CD4-positive, alpha-beta T cell treated with Interleukin-17A for 1 hour (primary cell): Measurements from ENCODE around the gene CASP10.
"Not testable (repeated sequence)": the region's sequence is repeated elsewhere in the genome, so short reads cannot be mapped to it uniquely, and the experiment has no call there.

Experiments
- DNase-seq: peaks from one replicate; pipeline ENCODE4 v3.0.0-alpha.2; 2020

CASP10 gene

GRCh38 chr2:201154615-201155399 is 28.1 kb upstream of the CASP10 start:
- no peak for DNase-seq

GRCh38 chr2:201156036-201156435 is 26.9 kb upstream of the CASP10 start:
- no peak for DNase-seq

DNA sequence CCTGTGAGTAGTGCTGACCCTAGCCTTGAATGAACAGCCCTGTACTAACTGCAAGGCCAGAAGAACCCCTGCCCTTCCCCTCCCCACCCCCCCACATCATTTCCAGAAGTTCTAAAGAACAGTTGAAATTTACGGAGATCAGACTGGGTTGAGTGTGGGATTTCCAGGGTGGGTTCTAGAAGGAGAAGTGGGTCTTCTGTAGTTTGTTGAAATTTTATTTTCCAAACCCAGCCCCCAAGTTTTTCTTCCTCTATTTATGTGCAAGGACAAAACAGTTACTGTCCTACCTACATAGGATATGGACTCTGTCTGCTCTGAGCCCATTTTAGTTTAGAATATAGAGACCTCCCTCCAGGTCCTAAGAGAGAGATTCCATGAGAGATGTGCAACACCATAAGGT is 26.3 kb upstream of the CASP10 start:
- DNase-seq = no peak

DNA sequence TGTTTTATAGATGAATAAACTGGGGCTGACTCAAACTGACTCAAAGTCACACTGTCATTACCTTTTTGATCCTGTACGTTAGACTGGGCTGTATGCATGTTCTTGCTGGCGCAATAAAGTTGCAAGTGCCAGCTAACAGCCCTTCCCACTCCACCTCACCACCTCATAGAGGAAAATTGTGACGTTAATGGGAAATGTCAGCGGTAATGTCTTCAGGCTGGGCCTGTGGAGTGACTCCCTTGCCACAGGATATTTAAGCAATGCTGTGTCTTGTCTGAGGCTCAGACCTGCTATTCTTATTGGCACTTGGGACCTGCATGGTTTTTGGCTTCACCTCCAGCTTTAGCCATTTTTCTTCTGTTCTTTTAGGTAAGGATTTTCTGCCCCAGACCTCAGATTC is 25.2 kb upstream of the CASP10 start:
- DNase-seq = no peak

- DNase-seq = peak; percentile 77
Observed at GRCh38 chr2:201158111-201158929, 24.6 kb upstream of the CASP10 start.

DNA sequence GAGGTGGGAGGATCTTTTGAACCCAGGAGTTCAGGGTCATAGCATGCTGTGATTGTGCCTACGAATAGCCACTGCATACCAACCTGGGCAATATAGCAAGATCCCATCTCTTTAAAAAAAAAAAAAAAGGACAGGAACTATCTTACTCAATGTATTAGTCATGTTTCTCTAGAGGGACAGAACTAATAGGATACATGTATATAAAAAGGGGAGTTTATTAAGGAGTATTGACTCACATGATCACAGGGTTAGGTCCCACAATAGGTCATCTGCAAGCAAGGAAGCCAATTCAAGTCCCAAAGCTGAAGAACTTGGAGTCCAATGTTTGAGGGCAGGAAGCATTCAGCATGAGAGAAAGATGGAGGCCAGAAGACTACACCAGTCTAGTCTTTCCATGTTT is 18.8 kb upstream of the CASP10 start:
- no peak for DNase-seq

DNA sequence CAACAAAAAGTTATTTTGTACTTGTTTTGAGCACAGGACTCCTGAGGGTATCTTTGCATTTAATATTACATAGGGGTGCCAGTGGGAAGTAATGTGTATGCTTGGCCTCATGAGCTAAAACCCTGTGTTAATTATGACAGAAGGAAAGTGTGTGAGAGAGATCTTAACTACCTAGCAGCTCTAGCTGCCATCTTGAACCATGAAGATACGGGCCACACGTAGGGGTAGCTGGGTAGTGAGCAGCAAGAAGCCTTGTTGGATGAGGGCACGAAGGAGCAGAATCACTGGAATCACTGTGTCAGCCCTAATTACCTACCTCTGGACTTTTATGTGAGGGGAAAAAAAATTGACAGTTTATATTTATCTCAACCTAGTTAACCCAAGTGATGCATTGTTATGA is 15.4 kb upstream of the CASP10 start:
- DNase-seq = no peak

DNA sequence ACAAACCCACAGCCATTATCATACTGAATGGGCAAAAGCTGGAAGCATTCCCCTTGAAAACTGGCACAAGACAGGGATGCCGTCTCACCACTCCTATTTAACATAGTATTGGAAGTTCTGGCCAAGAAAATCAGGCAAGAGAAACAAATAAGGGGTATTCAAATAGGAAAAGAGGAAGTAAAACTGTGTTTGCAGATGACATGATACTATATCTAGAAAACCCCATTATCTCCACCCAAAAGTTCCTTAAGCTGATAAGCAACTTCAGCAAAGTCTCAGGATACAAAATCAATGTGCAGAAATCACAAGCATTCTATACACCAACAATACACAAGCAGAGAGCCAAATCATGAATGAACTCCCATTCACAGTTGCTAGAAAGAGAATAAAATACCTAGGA is 14.4 kb upstream of the CASP10 start:
- DNase-seq = not testable (repeated sequence)

- no peak for DNase-seq
Observed at GRCh38 chr2:201171259-201171814, 11.6 kb upstream of the CASP10 start.

DNA sequence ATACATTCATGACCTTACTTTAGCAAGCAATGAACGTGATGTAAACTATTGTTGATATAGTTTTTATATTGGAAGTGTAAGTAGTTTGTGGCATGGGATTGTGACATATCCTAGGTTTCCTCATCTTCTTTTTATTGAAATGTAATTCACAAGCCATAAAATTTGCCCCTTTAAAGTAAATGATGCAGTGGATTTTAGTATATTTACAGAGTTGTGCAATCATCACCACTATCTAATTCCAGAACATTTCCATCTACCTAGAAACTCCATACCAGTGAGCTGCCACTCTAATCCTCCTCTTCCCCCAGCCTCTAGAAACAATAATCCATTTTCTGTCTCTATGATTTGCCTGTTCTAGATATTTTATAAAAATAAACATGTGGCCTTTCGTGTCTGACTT is 10.7 kb upstream of the CASP10 start:
- DNase-seq = no peak

DNA sequence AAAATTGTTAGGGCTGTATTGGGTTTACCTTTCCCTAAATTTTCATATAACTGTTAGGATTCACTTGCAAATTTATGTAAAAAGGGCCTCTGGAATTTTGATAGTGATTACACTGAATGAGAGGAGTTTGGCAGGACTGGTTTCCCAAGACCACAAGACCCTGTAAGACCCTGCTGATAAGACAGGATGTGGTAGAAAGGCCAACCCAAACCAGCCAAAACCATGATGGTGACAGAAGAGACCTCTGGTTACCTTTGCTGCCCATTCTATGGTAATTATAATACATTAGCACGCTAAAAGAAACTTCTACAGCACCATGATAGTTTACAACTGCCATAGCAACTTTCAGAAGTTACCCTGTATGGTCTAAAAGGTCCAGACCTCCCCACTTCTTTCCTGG is 8.3 kb upstream of the CASP10 start:
- no peak for DNase-seq

GRCh38 chr2:201176081-201176481 is 6.9 kb upstream of the CASP10 start:
- DNase-seq = no peak

DNA sequence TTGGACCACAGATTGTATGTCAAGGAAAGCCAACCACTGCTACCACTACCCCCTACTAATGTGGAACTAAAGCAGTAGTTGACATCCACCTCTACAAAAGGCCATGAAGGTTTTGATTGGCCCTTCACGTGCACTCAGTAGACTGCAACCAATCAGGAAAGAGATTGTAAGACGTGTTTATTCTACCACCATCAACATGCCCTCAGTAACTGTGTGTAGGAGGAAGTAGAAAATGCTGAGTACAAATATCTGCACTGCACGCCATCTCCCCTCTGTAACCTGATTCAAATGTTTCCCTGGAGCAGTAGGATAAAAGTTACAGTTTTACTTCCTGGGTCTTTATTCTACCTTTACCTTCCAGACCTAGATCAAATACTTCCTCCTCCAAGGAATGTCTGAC is 2.9 kb upstream of the CASP10 start:
- no peak for DNase-seq

DNA sequence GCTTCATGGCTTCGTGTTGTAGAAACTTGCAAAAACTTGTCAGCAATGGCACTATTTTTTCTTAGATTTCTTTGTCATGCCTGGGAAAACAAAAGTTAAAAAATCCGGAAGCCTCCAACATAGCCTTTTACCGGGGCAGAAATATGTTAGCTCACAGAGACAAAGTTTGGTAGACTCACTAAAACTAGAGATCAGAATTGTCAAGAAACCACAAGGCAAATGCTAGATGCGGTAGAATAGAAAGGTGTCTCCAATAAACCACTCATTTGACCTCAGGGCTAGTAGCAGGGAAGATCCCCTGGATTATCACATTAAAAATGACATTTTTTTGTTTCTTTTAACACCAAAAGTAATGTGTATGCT is 405 bp downstream of the CASP10 start:
- DNase-seq = peak; percentile 45

DNA sequence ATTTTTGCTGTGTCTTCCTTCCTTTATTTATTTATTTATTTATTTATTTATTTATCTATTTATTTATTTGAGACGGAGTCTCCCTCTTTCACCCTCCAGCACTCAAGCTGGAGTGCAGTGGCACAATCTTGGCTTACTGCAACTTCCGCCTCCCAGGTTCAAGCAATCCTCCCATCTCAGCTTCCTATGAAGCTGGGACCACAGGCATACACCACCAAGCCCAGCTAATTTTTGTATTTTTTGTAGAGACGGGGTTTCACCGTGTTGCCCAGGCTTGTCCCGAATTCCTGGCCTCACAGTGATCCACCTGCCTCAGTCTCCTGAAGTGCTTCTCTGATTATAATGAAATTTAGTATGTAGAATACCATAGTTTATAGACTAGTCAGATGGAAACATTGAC is 894 bp downstream of the CASP10 start:
- not testable (repeated sequence) for DNase-seq

DNA sequence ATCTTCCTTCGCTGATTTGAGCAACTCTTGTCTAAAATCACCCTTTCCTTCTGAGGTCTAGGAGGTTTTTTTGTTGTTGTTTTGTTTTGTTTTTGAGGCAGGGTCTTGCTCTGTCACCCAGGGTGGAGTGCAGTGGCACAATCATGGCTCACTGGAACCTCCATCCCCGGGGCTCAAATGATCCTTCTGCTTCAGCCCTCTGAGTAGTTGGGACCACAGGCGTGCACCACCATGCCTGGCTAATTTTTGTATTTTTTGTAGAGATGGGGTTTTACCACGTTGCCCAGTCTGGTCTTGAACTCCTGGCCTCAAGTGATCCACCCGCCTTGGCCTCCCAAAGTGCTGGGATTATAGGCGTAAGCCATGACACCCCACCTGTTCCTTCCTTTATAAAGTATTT is 1.3 kb downstream of the CASP10 start:
- DNase-seq = not testable (repeated sequence)

DNA sequence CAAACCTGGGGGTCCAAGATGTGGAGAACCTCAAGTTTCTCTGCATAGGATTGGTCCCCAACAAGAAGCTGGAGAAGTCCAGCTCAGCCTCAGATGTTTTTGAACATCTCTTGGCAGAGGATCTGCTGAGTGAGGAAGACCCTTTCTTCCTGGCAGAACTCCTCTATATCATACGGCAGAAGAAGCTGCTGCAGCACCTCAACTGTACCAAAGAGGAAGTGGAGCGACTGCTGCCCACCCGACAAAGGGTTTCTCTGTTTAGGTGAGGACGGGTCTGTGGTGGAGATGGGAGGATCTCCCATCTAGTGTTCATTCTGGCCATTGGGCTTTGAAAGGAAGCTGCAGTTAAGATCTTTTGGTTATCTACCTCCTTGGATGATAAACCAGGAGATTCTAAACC is 2.9 kb downstream of the CASP10 start:
- no peak for DNase-seq

DNA sequence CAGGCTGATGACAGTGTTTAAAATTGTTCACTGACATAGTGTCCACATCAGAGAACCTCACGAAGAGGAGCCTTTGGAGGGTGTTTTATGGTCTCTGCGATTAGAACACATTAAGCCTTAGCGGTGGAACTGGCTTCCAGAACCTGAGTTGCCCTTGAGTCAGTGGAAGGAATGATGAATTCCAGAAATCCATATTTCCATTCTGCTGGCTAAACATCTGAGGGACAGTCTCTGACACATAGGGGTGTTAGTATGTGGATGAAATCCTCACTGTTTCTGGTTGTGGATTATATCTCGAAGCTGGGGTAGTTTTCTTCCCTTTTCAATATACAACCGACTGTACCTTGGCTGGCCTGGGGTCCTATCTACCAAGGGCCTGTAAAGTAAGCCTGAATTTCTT is 4.0 kb downstream of the CASP10 start:
- no peak for DNase-seq

DNA sequence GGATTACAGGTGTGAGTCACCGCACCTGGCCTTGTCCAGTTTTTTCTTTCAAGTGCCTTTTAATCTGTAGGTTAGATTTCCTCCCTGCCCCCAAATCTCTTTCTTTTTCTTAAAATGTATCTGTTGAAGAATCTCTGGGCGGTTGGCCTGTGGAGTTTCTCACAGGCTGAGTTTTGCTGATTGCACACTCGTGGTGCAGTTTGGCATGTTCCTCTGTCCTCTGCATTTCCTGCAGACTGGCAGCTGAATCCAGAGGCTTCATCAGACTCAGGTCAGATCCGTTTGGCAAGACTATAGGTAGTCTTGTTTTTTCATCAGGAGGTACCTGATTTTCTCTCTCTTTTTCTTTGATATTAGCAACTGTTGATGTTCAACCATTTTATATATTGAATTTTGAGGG is 5.5 kb downstream of the CASP10 start:
- no peak for DNase-seq

- DNase-seq = peak; percentile 60
Observed at GRCh38 chr2:201191132-201191875, 8.4 kb downstream of the CASP10 start.

DNA sequence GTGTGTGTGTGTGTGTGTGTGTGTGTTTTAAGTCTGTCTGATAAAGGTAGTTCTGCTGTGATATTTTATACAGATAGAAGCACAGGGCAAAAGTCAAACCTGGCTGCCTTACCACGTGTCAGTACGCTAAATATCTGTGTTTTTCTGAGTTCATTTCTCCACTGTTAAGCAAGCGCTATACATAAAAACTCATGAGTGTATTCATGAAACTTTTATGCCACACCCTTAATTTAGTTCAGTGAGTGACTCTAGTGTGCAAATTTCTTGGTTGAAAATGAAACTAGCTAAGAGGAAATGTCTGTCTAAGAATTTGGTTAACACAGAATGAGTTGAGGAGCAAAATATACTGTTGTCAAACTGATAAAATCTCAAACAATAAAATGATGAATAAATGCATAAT is 11.2 kb downstream of the CASP10 start:
- DNase-seq = peak; percentile 58

DNA sequence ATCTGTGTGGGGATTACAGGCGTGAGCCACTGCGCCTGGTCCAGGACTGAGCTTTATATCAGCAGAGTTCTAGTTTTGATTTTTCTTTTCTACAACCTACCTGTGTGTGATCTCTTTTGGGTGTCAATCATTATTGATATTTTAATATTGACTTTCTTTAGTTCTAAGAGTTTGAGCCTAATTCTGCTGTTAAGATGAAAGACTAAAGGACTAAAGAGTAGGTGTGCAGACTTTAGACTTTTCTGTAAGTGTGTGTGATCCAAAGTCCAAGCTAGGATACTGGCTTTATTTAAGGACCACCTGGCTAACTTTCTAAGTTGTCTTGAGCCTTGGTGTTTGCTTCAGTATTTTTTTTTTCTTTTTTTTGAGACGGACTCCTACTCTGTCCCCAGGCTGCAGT is 12.4 kb downstream of the CASP10 start:
- no peak for DNase-seq

DNA sequence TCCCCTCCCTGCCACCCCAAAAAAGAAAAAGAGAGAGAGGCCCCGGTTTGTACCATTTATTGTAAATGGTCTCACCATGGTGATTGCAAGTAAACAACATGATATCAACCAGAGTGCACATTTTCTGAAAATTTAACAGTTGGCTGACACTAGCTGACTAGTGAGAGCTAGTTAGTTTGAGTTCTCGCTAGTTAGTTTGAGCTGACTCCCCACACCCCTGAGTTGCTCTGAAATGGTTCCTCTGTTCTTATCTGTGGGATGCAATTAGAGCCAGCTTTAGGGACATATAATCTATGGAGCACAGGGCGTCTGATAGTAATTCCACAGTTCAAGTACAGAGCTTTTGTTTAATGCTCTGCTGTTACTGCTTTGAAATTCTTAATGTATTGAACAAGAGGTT is 13.1 kb downstream of the CASP10 start:
- DNase-seq = no peak
